Bone marrow (tissue), 2 donors: Measurements from ENCODE around the gene RNF213.
"Not testable (repeated sequence)": the region's sequence is repeated elsewhere in the genome, so short reads cannot be mapped to it uniquely, and the experiment has no call there.

Experiments used
- DNase-seq, 2 donors: peaks; one replicate each; lab custom pipeline; 2025; lab: John Stamatoyannopoulos, UW

The RNF213 gene

DNA sequence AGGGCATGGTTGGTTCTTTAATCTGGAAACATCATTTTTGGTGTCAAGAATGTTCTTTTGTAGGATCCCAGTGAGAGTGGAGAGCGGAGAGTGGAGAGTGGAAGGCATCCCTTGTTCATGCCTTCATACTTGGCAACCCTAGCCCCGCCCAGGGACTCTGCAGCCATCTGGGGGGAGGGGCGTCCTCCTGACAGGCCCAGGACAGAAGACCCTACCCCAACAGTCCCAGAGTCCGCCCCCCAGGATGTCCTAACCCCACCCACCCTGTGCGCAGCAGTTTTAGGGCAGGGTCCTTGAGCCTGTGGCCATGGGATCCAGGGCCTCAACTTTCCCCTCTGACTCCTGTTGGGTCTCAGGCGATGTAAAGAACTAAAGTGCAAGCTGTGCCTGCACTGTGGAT lies 36.0 kb upstream of the RNF213 start:
- no peak for DNase-seq

DNA sequence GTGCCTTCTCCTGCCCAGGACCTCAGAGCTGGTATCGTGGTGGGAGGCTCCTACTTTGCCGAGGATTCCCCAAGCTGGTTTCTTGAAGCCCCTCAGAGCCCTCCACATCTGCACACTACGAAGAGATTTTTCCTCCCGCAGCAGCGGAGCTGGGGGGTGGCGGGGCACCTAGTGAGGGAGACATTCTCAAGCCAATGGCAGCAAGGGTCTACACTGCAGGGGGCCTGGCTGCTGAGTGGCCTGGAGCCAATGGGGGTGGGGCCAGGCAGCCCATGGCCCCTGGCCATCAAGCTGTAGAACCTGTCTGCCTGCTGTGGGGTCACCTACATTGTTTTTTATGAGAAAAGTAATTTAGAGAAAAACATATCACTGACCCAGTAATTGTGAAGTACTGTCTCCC lies 35.4 kb upstream of the RNF213 start:
- DNase-seq = no peak

DNA sequence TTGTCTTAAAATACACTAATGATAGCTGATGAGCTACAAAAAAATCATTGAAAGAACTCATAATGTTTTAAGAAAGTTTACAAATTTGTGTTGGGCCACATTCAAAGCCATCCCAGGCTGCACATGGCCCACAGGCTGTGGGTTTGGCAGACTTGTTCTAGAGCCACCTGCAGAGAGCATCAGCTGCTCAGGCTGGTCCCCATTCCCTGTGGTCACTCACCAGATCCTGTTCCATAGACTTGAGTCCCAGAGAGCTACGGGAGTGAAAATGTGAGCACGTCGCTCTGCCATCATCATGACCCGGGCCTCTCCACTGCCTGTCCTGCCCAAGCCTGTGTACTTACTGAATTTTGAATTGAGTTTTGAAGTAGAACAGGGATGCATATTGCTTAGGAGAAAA lies 33.5 kb upstream of the RNF213 start:
- DNase-seq = no peak

DNA sequence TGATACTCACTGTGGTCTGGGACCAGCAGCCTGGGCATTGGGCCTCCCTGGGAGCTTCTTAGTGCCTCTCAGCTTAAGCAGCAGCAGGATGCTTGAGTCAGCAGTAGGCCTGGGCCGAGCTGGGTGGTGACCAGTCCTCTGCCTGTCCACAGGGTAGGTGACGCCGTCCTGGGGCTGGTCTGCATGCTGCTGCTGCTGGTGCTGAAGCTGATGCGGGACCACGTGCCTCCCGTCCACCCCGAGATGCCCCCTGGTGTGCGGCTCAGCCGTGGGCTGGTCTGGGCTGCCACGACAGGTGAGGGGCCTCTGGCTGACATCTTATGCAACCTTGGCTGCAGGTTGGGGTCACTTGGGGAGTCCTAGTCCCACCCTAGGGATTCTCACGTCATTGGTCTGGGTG lies 33.0 kb upstream of the RNF213 start:
- DNase-seq = no peak

DNA sequence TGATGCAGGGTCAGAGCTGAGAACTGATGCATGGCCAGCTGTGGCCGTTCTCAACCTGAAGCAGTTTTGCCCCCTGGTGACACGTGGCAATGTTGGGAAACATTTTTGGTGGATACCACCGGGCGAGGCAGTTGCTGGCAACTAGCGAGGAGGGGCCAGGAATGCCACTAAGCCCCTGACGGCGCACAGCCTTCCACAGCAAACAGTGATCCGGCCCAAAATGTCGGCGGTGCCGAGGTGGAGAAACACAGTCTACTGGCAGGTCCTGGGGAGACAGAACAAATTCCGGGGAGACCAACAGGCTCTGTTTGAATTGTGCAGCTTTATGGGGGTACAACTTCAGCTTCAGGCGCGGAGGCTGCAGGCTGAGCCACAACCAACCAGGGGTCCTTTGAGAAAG lies 32.2 kb upstream of the RNF213 start:
- no peak for DNase-seq

DNA sequence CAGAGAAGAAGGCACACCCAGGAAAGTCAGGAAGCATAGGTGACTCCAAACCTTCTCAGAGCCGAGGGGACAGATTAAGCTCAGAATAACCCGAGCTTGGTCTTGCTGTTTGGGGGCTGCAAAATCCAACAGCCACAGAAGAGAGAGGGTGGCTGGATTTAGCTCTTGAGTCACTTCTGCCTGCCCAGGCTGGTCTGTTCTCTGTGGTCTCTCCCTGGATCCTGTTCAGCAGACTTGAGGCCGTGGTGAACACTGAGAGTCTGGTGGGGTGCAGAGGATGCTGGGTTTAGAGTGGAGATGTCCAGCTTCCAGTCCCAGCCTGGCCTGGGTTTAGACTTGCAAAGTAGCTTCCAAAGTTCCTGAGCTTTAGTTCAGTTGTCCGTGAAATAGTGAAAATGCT lies 31.6 kb upstream of the RNF213 start:
- no peak for DNase-seq

DNA sequence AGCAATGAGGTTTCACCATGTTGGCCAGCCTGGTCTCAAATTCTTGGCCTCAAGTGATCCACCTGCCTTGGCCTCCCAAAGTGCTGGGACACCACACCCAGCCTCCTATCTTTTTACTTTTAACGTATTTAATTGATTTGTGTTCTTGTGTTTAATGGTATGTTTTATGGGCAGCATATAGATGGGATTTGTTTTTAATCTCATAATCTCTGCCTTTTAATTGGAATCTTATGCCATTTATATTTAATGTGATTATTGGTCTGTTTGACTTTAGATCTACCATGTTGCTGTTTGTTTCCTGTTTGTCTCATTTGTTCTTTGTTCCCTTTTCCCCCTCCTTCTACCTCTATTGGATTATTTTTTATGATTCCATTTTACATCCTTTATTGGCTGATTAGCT lies 28.2 kb upstream of the RNF213 start:
- no peak for DNase-seq

DNA sequence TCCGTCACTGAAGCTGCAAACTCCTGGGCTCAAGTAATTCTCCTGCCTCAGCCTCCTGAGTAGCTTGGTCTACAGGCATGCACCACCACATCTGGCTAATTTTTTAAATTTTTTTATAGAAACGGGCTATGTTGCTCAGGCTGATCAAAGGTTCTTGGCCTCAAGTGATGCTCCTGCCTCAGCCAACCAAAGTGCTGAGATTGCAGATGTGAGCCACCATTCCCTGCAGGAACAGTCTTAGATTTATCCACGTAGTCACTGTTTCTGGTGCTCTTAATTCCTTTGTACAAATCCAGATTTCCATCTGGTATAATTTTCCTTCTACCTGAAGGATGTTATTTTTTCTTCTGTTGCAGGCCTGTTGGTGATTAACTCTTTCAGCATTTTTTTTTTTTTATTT lies 27.4 kb upstream of the RNF213 start:
- DNase-seq = no peak

DNA sequence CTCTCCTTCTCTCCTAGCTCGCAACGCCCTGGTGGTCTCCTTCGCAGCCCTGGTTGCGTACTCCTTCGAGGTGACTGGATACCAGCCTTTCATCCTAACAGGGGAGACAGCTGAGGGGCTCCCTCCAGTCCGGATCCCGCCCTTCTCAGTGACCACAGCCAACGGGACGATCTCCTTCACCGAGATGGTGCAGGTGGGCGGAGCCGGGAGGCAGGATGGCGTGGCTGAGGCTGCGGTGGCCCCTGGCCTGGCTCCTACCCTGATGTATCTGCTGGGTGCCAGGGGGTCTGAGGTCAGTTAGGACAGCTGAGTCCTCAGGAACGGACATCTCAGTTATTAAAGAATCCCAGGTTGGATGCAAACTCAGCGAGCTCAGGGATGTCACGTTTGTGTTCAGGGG lies 23.7 kb upstream of the RNF213 start:
- no peak for DNase-seq

DNA sequence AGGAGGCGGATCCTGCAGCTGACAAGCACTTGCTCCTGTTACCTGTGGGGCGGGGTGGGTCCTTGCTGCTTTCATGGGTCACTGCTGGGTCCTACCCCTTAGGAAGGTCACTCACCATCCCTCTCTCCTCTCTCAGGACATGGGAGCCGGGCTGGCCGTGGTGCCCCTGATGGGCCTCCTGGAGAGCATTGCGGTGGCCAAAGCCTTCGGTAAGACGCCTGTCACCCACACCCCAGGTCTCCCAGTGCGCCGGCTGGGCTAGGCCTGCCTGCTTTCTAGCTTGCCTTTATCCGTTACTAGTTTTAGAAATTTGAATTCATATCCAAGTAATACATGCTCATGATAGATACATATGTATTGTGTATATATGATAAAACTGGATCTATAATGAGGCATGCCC lies 23.3 kb upstream of the RNF213 start:
- no peak for DNase-seq

DNA sequence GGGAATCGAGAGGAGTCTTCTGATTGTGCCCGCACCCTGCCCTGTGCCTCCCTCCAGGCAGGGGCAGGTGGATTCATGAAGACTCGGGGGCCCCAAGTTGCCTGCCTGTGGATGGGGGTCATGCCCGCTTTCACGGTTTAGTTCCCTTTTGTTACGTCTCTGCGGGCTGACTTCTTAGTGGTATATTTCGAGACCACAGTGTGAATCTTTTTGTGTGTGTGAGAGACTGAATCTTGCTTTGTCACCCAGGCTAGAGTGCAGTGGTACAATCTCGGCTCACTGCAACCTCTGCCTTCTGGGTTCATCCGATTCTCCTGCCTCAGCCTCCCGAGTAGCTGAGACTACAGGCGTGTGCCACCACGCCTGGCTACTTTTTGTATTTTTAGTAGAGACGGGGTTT lies 18.1 kb upstream of the RNF213 start:
- no peak for DNase-seq

DNA sequence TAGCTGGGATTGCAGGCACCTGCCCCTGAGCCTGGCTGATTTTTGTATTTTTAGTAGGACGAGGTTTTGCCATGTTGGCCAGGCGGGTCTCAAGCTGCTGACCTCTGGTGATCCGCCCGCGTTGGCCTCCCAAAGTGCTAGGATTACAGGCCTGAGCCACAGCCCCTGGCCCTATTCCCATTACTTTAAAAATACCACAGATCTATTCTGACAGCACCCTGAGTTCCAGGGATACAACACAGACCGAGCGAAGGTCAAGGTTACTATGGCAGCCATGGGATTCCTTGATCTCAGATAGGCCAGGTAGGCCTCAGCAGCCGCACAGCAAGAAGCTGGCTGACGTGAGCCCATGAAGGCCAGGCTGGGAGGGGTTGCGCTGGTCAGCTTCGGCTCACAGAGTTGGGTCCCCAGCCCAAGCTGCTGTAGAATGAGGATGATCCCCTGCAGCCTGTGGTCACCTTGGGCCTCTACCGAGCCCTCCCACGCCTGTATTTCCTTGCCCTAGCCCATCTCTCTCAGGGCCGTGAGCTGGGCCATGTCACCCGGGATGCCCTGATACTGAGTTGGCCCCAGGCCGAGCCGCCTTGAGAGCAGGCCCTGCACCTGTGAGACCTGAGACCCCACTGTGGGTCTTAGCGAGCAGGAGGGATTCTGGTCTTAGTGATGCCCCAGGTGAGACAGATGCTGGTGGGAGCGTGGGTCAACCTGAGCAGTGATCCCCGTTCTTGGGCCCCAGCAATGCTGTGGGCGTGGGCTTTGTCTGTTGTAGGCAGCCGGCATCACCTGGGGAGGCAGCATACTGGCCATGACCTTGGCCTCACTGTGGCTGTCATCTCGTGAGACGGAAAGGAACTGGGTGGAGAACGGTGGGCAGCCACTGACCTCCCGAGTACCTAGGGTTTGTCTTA lies 16.9 kb upstream of the RNF213 start:
- no peak for DNase-seq

DNA sequence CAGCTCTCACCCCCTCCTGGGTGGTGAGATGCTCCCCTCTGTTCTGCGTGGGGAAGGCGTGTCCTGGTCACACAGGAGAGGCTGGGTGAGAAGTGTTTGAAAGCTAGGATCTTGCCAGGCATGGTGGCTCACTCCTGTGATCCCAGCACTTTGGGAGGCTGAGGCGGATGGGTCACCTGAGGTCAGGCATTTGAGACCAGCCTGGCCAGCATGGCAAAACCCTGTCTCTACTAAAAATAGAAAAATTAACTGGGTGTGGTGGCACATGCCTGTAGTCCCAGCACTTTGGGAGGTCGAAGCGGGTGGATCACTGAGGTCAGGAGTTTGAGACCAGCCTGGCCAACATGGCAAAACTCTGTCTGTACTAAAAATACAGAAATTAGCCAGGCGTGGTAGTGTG lies 16.2 kb upstream of the RNF213 start:
- not testable (repeated sequence) for DNase-seq

DNA sequence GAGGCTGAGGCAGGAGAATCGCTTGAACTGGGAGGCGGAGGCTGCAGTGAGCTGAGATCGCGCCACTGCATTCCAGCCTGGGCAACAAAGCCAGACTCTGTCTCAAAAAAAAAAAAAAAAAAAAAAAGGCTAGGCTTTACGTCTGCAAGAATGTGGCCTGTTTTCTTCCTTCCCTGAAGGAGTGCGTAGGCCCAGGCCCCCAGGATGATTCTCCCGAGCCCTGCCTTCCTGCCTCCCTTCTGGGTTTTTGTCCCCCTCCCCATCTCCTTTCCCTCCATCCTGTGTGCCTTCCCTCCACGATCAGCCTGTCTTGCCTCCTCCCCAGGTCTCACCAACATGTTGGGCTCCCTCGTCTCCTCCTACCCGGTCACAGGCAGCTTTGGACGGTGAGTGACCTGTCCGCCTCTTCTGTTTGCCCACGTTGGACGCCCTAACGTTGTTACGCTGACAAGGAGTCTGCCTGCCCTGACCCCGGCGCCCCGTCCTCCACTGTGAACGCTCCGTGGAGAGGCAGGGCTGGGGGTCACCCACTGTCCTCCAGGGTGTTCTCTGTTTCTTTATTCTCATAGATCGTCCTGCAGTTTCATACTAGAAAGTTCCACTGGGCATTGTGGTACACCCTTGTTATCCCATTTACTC lies 15.7 kb upstream of the RNF213 start:
- no peak for DNase-seq

DNA sequence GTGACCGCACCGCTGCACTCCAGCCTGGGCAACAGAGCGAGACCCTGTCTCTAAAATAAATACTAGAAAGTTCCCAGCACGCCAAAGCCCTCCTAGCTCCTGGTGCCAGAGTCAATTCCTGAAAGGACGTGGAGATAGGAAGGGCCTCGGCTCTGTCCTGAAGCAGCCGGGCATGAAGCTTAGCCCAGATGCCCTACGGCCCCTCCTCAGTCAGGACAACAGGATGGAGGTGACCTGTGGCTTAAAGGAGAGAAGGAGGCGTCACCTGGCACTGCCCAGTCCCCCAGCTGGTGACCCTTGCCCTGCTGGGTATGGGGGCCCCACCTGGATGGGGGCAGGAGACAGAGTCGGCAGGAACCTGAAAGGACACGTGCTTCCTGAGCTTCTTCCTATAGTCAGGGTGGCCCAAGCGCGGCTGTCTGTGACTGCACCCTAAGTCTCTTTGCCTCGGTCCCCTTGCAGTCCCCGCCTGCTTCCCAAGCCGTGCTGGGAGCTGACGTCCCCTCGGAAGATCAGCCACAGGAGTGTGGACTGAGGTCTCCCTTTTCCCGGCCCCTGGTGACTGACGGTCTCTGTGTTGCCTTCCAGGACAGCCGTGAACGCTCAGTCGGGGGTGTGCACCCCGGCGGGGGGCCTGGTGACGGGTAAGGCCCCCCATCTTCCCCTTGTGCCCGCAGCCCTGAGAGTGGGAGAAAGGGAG lies 14.9 kb upstream of the RNF213 start:
- no peak for DNase-seq

DNA sequence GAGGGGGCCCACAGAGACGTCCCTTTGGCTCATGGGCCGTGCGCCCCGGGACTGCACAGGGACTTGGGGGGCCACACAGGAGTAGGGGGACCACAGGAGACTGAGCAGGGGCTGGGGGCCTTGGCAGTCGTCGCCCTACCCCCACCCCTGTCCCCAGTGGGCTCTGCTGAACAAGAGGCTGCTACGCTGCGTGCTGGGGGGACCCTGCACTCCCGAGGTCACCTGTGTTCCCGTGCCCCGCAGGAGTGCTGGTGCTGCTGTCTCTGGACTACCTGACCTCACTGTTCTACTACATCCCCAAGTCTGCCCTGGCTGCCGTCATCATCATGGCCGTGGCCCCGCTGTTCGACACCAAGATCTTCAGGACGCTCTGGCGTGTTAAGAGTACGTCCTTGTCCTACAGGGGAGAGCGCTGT lies 14.4 kb upstream of the RNF213 start:
- no peak for DNase-seq

DNA sequence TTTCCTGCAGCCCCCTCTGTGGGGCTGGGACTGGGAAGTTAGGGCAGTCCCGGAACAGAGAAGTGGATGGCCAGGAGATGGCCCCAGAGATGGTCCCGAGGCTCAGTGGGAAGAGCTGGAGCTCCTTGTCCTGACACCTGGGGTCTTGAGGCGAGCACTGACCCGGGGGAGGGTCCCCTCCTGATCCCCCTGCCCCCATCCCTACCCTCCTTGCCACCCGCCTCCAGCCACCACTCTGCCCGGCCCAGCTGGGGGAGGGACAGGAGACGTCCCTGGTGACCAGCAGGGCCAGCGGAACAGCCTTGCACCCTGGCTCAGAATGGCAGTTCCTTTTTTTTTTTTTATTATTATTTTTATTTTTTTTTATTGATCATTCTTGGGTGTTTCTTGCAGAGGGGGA lies 13.9 kb upstream of the RNF213 start:
- no peak for DNase-seq

DNA sequence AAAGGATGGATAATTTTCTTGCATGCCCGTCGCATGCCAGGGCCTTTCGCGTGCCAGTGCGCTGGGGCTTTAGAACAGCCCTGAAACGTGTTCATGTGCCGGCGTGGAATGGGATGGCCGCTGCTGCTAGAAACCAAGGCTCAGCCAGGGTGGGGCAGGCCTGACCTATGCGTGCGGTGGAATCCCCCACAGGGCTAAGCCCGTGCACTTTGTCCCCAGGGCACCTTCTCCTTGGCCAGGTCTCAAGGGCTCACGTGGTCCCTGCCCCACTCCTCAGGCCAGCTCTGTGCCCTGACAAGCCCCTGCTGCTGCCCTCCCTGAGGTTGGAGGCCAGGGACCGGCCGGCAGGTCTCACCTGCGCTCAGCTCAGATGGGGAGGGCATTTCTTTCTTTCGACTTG lies 13.1 kb upstream of the RNF213 start:
- no peak for DNase-seq

DNA sequence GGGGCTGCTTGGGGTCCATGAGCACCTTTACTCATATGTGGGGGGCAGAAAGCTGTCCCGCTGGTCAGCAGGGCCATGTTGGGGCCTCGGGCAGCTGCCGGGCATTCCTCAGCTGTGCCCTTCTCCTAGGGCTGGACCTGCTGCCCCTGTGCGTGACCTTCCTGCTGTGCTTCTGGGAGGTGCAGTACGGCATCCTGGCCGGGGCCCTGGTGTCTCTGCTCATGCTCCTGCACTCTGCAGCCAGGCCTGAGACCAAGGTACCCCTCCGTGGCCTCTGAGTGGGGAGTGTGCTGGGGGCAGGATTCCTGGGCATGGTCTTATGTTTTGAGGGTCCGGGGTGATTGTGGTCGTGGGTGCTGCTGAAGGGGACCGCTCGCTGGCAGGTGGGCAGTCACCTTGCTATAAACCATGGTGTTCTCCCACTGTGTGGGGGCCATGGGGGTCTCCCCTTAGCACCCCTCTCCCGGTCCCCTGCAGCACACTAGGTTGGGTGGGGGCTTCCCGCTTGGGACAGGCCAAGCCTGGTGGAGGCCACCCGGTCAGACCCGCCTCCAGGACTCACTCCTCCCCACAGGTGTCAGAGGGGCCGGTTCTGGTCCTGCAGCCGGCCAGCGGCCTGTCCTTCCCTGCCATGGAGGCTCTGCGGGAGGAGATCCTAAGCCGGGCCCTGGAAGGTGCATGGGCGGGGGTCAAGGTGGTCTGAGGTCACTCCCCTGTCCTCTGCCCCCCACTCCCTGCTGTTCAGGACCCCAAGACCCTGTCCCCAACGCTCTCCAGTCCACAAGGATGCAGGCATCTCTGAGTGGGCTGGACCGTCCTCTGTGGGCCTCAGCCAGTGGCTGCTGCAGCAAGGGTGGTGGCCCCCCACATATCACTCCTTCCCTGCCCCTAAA lies 12.4 kb upstream of the RNF213 start:
- no peak for DNase-seq

DNA sequence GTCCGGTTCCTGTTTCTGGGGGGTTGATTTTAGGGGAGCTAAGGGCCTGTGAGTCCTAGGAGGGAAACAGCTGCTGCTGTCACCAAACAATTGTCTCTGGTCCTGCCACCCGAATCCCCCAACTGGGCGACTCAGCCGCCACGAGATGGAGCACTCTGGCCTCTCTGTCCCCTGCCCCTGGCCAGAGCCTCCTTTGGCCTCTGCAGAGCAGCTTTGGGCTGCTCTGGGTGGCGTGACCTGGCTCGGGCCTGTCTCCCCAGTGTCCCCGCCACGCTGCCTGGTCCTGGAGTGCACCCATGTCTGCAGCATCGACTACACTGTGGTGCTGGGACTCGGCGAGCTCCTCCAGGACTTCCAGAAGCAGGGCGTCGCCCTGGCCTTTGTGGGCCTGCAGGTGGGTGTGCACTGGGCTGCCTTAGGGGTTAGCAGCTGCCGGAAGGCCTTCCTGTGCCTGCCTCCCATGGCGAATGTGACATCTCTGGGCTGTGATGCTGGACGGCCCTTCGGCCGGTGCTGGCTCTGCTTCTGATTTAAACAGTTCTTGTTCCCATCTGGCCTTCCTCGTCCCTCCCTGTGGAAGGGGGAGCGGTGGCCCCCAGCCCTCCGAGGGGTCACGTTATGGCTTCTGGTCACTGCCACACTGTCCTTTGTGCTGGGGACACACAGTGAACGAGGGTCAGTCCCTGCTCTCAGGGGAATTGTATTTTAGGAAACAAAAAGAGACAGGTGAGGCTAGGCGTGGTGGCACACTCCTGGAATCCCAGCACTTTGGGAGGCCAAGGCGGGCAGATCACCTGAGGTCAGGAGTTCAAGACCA lies 11.6 kb upstream of the RNF213 start:
- no peak for DNase-seq

DNA sequence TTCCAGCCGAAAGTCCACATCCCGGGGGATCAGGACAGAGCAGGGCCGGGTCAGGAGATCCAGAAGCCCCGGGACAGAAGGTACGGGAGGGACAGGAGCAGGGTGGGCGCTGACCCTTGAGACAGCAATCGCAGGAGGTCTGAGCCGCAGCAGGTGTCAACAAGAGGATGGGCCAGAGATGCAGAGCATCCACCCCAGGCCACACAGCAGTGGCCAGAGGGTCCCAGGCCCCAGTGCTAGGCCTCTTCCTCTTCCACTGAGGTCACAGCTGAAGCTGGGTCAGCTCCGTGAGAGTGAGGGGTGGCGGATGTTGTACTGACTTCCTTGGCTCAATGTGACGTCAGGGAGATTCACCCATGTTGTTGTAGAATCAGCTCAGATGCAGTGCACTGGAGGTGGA lies 8.7 kb upstream of the RNF213 start:
- no peak for DNase-seq
